AG04449 (cell line): ENCODE data around the gene NECTIN4.

Source experiments
- CTCF ChIA-PET: fragments of 350-600 bp; formaldehyde crosslinking; extraction: SDS; loops from one replicate; lab custom pipeline; 2021; ENCODE audit warnings: antibody characterized with exemption; lab: Yijun Ruan, JAX
- POLR2A ChIA-PET: fragments of 400-600, 350-600 bp; formaldehyde crosslinking; extraction: SDS; loops from one replicate; lab custom pipeline; 2020; ENCODE audit warnings: antibody characterized with exemption, inconsistent platforms; lab: Yijun Ruan, JAX
- DNase-seq: peaks from one replicate; pipeline ENCODE4 v3.0.0-alpha.2; 2010; ENCODE audit warnings: low read depth, low spot score
- H3K4me3 ChIP-seq: 2 replicates; pipeline ENCODE4 v1.5.1; 2011; ENCODE audit warnings: low read depth, mild to moderate bottlenecking, control low read depth, low read length
- TF ChIP-seq, protein P1 (sequence below): IDR thresholded peaks from one replicate; pipeline ENCODE4 v1.5.1; 2011; ENCODE audit warnings: mild to moderate bottlenecking, moderate library complexity, low read length, control low read depth, inconsistent platforms; ENCODE audit not compliant: insufficient read depth; ENCODE audit errors: missing control alignments

The NECTIN4 gene

DNA sequence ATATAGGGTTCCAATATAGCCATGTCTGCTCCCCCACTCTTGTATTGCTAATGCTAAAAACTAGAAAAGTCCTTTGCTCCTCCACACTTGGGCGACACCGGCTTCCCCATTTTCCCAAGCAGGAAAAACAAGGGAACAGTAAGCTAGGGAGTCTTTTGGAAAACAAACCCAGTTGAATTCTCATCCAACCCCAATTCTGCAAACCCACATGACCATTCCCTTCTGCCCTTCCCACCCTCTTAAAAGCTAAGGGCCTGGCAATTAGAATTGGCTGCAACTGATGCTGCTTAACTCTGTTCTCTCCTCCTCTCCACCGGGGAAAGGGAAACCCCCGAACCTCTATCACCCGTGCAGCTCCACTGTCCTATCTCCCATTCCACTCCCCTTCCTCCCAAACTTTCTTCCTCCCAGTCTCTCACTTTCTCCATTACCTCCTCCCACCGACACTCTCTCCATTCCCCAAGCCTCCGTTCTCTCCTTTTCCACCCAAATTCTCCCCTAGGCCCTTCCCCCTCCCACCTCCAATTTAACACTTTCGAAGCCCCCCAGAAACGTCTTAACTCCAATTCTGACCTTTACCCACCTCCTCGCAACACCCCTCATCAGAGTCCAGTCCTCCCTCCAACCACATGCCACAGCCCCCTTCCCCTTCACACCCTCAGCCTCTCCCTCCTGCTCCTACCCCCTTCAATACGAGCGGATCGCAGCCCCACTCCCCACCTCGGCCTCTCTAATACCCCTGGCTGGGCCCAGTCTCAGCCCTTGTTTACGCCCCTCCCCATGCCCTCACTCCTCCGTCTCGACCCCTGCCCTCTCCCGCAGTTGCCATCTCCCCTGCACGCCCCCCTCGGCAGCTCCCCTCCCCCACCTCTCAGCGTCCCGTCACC, 42.4 kb upstream of the NECTIN4 start:
- TF ChIP-seq, protein P1, sequence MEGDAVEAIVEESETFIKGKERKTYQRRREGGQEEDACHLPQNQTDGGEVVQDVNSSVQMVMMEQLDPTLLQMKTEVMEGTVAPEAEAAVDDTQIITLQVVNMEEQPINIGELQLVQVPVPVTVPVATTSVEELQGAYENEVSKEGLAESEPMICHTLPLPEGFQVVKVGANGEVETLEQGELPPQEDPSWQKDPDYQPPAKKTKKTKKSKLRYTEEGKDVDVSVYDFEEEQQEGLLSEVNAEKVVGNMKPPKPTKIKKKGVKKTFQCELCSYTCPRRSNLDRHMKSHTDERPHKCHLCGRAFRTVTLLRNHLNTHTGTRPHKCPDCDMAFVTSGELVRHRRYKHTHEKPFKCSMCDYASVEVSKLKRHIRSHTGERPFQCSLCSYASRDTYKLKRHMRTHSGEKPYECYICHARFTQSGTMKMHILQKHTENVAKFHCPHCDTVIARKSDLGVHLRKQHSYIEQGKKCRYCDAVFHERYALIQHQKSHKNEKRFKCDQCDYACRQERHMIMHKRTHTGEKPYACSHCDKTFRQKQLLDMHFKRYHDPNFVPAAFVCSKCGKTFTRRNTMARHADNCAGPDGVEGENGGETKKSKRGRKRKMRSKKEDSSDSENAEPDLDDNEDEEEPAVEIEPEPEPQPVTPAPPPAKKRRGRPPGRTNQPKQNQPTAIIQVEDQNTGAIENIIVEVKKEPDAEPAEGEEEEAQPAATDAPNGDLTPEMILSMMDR: no peak
- peak overlapping the region; percentile 95 for H3K4me3 ChIP-seq
- ChIA-PET CTCF (interaction anchor here (0.9 to 12.2 kb wide), 8 partner anchors 14 to 137 kb away, joined by 3 to 147 read pairs (median 4); partner anchors contain the start of genes KLHDC9, NIT1, PFDN2 and USP21), POLR2A (interaction anchor here (0.7 to 1.3 kb wide), 7 partner anchors 10 to 87 kb away, joined by 3 to 10 read pairs (median 3); partner anchors contain the start of genes NDUFS2 and USF1)
- DNase-seq: no peak

DNA sequence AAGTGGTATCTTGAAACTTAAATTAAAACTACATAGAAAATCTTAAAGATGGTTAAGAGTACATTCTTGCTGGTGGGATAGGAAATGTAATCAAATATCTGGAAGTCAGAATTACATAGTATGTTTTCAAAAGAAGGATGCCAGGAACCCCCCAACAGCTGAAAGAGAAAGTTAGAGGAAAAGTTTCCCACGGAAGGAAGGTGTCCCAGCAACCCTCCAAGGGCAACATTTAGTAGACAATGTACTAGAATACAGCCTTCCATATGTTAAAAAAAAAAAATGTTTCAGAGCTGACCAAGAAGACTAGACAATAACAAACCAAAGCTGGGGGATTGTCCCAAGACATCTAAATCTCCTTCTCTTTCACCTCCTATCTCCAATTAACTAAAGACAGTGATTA, 40.9 kb upstream of the NECTIN4 start:
- ChIA-PET POLR2A (interaction anchor here (0.6 kb wide), 1 partner anchor 8 kb away, joined by 3 read pairs; no protein-coding TSS in a partner anchor), CTCF (interaction anchor here (2.1 kb wide), 1 partner anchor 32 kb away, joined by 6 read pairs; the partner anchor contains the start of gene KLHDC9)
- TF ChIP-seq, protein P1: no peak
- peak overlapping the region; percentile 6; the same call in 1 of the 2 replicates for H3K4me3 ChIP-seq
- DNase-seq: no peak

GRCh38 chr1:161128591-161129420, 39.4 kb upstream of the NECTIN4 start:
- TF ChIP-seq, protein P1: no peak
- ChIA-PET CTCF (interaction anchor here (1.2 to 1.8 kb wide), 2 partner anchors 11 to 30 kb away, joined by 4 to 8 read pairs; partner anchors contain the start of genes KLHDC9, NIT1 and PFDN2), POLR2A (no interaction called here)
- no peak for DNase-seq
- no peak overlapping the region for H3K4me3 ChIP-seq

- DNase-seq: no peak
- ChIA-PET CTCF (interaction anchor here (0.6 to 1.8 kb wide), 6 partner anchors 10 to 38 kb away, joined by 3 to 8 read pairs (median 4); partner anchors contain the start of genes NIT1 and PFDN2), POLR2A (no interaction called here)
- TF ChIP-seq, protein P1: no peak
- no peak overlapping the region for H3K4me3 ChIP-seq
These were observed 38.3 kb upstream of the NECTIN4 start for GRCh38 chr1:161127649-161128048.

GRCh38 chr1:161122967-161123366, 33.6 kb upstream of the NECTIN4 start:
- TF ChIP-seq, protein P1: no peak
- CTCF ChIA-PET: no interaction called here
- no peak overlapping the region for H3K4me3 ChIP-seq
- POLR2A ChIA-PET: no interaction called here
- no peak for DNase-seq
